ENCODE data around the gene ANKRD35. TPM values are rescaled to one million over a fixed set of nuclear protein-coding genes. Genes with fewer than 3 reads are reported as not detected.

The ANKRD35 gene
- total and polyA plus RNA-seq, 10 of the 15 experiments (the other 5 are each of a cell fraction or from before 2014, with no cell fraction given): 0.01 to 0.08 TPM; not detected in 8

DNA sequence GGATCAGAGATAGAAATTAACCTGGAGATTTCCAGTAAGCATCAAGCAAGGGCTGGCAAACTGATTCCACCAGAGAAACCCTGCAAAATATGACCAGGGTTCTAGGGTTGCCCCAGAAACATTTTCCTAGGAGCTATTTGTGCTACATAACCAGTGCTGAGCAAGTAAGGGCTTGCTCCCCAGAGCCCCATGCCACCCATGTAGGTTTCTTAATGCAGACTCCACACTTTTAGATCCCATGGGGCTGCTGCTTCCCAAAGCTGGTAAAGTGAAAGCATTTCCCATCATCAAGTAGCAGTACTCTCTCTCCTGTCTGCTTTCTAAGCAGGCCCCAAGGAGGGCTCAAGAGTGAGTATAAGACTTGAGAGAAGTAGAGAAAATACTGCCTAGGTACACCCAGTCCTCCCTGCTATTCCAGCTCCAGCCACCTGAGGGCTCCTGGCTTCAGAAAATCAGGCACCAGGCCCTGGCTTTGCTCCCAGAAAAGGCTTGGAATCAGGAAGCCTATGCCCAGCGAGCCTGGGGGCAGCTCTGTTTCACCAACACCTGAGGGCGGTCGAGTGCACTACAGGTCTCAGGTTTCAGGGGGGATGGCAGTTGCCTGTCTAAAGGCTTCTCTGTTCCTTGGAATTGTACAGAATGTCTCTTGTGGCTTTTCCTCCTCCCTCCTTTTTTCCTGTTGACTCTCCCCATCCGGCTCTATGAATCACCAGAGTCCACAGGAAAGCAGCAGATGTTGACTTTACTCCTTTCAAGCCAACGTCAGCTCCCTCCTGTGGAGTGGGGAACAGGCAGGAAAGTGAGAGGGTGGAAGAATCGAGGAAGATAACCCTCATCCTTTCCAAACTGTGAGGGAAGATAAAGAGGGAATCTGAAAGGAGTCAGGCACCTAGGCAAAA lies 6.2 kb upstream of the ANKRD35 start (continued):
- TF ChIP-seq POLR2AphosphoS5 (IDR thresholded peaks at IDR 0.05; ENCODE audit: low read length): no peak

DNA sequence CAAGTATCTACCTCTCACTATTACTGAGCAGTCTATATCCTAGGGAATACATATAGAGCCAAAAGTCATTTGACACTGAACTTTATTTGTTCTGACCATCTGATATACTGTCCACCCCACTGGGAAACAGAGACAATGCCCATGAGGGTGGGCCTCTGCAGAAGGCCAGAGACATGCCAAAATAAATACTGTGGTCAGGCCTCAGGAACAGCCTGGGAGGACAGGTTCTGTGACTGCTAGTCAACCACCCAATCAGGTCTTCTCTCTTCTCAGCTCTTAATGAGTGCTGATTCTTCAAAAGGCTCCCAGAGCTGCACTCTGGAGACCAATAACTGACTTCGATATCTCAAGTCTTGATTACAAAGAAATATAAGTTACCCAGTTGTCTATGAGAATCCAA lies 5.5 kb upstream of the ANKRD35 start:
- Histone ChIP-seq H3K36me3 (ENCODE audit: control insufficient read depth in 2 of 2, insufficient read depth in 2 of 2, low read length in 1 of 2) (no peaks in the 10 kb centered on the region), H3K4me1 (ENCODE audit: control insufficient read depth, insufficient read depth, low read length) (no peaks in the 10 kb centered on the region), H3K27me3 (replicated peaks in 1 of 2; ENCODE audit: control insufficient read depth in 2 of 2, insufficient read depth in 2 of 2, low read length in 1 of 2) (no peaks in the 10 kb centered on the region), H3K4me2 (ENCODE audit: control insufficient read depth, insufficient read depth) (no peak overlapping the region), H2AFZ (ENCODE audit: control insufficient read depth, low read depth, low read length) (no peak overlapping the region), H3K9me3 (replicated peaks; ENCODE audit: control insufficient read depth, insufficient read depth, low read length) (no peaks in the 10 kb centered on the region), H4K20me1 (ENCODE audit: control insufficient read depth, insufficient read depth) (no peaks in the 10 kb centered on the region), H3K79me2 (ENCODE audit: control insufficient read depth, insufficient read depth, low read length) (no peaks in the 10 kb centered on the region), H3K27ac (ENCODE audit: control insufficient read depth, insufficient read depth) (no peak overlapping the region), H3K4me3 (no peak overlapping the region), H3K9ac (ENCODE audit: control insufficient read depth, insufficient read depth, low read length) (no peak overlapping the region)
- BruUV-seq (replicated peaks): no TSS peak
- no peak for FAIRE-seq
- ChIA-PET SMC1A (ENCODE audit: uncharacterized antibody, unreplicated experiment) (interaction anchor here (0.6 to 2.7 kb wide), 18 partner anchors 8 to 130 kb away, joined by 3 to 12 read pairs (median 4); partner anchors contain the start of genes HJV and PIAS3), RAD21 (ENCODE audit: unreplicated experiment) (interaction anchor here (0.8 to 2.8 kb wide), 8 partner anchors 17 to 121 kb away, joined by 3 to 10 read pairs (median 6); partner anchors contain the start of genes LIX1L, NUDT17 and PIAS3), CTCF (interaction anchor here (0.8 to 5.9 kb wide), 24 partner anchors 8 to 141 kb away, joined by 3 to 66 read pairs (median 6); partner anchors contain the start of genes ANKRD34A, ITGA10, LIX1L and NUDT17), POLR2A (interaction anchor here (1.0 kb wide), 1 partner anchor 31 kb away, joined by 3 read pairs; no protein-coding TSS in a partner anchor)
- DNase-seq (ENCODE audit: low read depth, low spot score): no peak
- ATAC-seq: no peak
- intact Hi-C loops (cut with micrococcal nuclease; ENCODE audit: unreplicated experiment): loop anchor here (1.0 kb wide), 1 partner anchor 122 kb away; no protein-coding TSS in a partner anchor
- in situ Hi-C loops (cut with MboI): no loop called here
- WGBS (ENCODE audit: insufficient coverage, insufficient replicate concordance, low lambda C conversion rate, missing lambda C conversion rate): 17% methylated on average over 1 of the region's 1 CpG
- TF ChIP-seq, protein P1, sequence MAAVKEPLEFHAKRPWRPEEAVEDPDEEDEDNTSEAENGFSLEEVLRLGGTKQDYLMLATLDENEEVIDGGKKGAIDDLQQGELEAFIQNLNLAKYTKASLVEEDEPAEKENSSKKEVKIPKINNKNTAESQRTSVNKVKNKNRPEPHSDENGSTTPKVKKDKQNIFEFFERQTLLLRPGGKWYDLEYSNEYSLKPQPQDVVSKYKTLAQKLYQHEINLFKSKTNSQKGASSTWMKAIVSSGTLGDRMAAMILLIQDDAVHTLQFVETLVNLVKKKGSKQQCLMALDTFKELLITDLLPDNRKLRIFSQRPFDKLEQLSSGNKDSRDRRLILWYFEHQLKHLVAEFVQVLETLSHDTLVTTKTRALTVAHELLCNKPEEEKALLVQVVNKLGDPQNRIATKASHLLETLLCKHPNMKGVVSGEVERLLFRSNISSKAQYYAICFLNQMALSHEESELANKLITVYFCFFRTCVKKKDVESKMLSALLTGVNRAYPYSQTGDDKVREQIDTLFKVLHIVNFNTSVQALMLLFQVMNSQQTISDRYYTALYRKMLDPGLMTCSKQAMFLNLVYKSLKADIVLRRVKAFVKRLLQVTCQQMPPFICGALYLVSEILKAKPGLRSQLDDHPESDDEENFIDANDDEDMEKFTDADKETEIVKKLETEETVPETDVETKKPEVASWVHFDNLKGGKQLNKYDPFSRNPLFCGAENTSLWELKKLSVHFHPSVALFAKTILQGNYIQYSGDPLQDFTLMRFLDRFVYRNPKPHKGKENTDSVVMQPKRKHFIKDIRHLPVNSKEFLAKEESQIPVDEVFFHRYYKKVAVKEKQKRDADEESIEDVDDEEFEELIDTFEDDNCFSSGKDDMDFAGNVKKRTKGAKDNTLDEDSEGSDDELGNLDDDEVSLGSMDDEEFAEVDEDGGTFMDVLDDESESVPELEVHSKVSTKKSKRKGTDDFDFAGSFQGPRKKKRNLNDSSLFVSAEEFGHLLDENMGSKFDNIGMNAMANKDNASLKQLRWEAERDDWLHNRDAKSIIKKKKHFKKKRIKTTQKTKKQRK (IDR thresholded peaks at IDR 0.05; ENCODE audit: low read depth, low read length): no peak
- TF ChIP-seq TCF12 (IDR thresholded peaks at IDR 0.05; ENCODE audit: low read depth, low read length) (no peak), NFYB (IDR thresholded peaks at IDR 0.05; ENCODE audit: insufficient read depth, low read depth, low read length) (no peak), CREM (IDR thresholded peaks at IDR 0.05; ENCODE audit: low read depth) (no peak), SMC3 (IDR thresholded peaks at IDR 0.05; ENCODE audit: borderline replicate concordance, low read length) (no peak), CREB1 (IDR thresholded peaks at IDR 0.05; ENCODE audit: low read depth) (no peak), YBX1 (IDR thresholded peaks at IDR 0.05) (no peak), KAT2A (conservative IDR thresholded peaks at IDR 0.05; ENCODE audit: control insufficient read depth, low read depth, low read length) (no peak), JUND (IDR thresholded peaks at IDR 0.05; ENCODE audit: low read depth, low read length) (no peak)
- TF ChIP-seq, protein P2, sequence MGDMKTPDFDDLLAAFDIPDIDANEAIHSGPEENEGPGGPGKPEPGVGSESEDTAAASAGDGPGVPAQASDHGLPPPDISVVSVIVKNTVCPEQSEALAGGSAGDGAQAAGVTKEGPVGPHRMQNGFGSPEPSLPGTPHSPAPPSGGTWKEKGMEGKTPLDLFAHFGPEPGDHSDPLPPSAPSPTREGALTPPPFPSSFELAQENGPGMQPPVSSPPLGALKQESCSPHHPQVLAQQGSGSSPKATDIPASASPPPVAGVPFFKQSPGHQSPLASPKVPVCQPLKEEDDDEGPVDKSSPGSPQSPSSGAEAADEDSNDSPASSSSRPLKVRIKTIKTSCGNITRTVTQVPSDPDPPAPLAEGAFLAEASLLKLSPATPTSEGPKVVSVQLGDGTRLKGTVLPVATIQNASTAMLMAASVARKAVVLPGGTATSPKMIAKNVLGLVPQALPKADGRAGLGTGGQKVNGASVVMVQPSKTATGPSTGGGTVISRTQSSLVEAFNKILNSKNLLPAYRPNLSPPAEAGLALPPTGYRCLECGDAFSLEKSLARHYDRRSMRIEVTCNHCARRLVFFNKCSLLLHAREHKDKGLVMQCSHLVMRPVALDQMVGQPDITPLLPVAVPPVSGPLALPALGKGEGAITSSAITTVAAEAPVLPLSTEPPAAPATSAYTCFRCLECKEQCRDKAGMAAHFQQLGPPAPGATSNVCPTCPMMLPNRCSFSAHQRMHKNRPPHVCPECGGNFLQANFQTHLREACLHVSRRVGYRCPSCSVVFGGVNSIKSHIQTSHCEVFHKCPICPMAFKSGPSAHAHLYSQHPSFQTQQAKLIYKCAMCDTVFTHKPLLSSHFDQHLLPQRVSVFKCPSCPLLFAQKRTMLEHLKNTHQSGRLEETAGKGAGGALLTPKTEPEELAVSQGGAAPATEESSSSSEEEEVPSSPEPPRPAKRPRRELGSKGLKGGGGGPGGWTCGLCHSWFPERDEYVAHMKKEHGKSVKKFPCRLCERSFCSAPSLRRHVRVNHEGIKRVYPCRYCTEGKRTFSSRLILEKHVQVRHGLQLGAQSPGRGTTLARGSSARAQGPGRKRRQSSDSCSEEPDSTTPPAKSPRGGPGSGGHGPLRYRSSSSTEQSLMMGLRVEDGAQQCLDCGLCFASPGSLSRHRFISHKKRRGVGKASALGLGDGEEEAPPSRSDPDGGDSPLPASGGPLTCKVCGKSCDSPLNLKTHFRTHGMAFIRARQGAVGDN (IDR thresholded peaks at IDR 0.05): no peak
- TF ChIP-seq, protein P3, sequence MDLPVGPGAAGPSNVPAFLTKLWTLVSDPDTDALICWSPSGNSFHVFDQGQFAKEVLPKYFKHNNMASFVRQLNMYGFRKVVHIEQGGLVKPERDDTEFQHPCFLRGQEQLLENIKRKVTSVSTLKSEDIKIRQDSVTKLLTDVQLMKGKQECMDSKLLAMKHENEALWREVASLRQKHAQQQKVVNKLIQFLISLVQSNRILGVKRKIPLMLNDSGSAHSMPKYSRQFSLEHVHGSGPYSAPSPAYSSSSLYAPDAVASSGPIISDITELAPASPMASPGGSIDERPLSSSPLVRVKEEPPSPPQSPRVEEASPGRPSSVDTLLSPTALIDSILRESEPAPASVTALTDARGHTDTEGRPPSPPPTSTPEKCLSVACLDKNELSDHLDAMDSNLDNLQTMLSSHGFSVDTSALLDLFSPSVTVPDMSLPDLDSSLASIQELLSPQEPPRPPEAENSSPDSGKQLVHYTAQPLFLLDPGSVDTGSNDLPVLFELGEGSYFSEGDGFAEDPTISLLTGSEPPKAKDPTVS (IDR thresholded peaks at IDR 0.05; ENCODE audit: low read depth, low read length): no peak

All from GM12878 (cell line).